Skin epidermis (tissue), 12 donors: ENCODE measurements around the gene CD68.
A peak's percentile ranks its signal among the peaks of the same experiment; 100 is the strongest.
"Not testable (repeated sequence)": the region's sequence is repeated elsewhere in the genome, so short reads cannot be mapped to it uniquely, and the experiment has no call there.

Experiments
- H3K27ac ChIP-seq, 21 experiments: fragments of 200-600 bp; sonication (generic) in 11 of 21; one replicate each; pipeline ENCODE4 v1.5.0; 2020; ENCODE audit warnings: mild to moderate bottlenecking in 3 of 21, inconsistent platforms in 2 of 21, moderate library complexity in 2 of 21
- H3K4me3 ChIP-seq, 7 experiments: fragments of 200-600 bp; sonication (generic) in 2 of 7; one replicate each; pipeline ENCODE4 v1.5.0; 2020; ENCODE audit warnings: inconsistent platforms in 2 of 7, mild to moderate bottlenecking in 2 of 7, moderate library complexity in 1 of 7

Gene CD68

DNA sequence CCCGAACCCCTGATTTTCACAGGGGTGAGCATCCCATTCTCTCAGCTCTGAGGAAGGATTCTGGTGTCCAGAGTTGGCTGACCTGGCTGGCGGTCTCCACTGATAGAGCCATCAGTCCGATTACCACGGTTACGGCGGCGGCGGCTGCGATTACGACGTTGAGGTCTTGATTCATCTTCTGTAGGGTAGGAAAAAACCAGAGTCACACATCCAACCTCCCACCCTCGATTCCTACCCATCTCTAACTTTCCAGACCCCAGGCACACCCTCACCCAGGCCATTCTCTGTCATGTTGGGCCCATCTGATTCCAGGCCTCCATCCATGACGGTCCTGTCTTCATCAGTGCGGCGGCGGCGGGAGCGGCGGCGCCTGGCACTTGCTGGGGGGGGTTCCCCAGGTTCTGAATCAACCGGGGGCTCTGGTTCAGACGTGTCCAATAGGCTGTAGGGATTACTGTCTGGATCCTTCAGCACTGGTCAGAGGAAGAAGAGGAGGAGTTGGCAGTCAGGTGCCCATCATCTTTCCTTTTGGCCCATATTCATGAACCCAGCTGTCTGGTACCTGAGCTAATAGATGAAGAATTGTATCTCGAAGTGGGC is 13.1 kb downstream of the CD68 start:
- no peak overlapping the region for H3K27ac ChIP-seq

DNA sequence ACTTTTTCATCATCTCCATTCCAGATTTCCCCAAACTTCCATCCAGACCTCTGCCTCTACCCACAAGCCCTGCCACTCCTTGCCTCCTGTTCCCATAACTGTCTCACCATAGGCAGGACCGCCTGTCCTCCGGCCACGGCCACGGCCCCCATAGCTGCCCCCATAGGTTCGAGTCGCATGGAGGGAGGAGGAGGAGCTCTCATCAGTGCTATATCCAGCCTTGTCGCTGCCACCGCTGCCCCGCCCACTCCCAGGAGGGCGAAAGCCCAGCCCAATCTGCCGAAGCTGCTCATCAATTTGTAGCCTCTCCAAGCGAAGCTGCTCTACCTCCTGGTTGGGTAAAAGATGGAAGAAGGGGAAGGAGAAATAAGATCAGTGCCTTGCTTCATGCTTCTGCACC is 13.9 kb downstream of the CD68 start:
- Histone ChIP-seq H3K4me3 (no peak overlapping the region), H3K27ac (no peak overlapping the region)

More for the DNA sequence above, 13.1 kb downstream of the CD68 start:
- no peak overlapping the region for H3K4me3 ChIP-seq

DNA sequence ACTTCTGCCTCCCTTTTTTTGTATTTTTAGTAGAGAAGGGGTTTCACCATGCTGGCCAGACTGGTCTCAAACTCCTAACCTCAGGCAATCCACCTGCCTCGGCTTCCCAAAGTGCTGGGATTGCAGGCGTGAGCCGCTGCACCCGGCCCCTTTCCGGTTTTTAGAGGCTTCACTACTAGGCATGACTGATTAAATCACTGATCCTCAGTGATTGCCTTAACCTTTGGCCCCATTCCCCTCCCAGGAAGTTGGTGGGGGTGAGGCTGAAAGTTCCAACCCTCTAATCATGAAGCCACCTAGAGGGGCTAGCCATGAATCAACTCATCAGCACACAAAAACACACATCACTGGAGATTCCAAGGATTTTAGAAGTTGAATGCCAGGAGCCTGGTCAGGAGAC is 18.1 kb downstream of the CD68 start:
- not testable (repeated sequence) for H3K4me3 ChIP-seq, H3K27ac ChIP-seq

DNA sequence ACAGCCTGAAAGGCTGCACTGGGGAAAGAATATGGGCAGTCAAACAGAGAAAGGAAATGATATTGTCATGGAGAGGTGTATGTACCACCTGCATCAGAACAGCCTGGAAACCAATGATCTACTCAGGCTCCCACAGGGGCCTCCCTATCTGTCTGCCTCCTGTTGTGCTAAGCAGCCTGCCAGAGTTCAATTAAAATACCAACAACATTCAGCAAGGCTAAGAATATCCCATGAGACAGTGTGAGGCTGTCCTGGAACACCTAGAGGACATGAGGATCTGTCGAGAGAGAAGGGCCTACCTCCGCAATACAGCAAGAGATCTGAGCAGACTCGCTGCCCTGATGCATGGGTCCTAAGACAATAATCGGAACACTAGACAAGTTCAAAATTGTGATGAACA is 26.8 kb downstream of the CD68 start:
- Histone ChIP-seq H3K4me3 (no peak overlapping the region), H3K27ac (peak overlapping the region in 1 of 21 experiments; percentile 42)

DNA sequence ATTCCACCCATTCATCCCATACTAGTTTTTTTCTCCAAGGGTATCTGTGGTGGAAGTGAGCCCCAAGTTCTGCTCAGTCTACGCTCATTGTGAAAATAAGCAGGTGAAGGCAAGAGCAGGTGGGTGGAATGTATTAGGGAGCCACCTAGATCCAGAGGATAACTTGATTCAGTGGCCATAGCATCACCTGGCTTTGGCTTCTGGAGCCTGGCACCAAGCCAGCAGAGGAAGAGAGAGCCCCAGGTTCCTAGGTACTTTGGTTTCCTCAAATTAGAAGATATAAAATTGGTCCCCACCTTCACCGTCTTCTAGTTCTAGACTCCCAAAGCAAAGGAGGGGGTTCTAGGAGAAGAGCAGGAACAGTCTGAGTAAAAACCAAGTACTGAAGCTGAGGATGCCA is 31.2 kb downstream of the CD68 start:
- no peak overlapping the region for H3K27ac ChIP-seq
- no peak overlapping the region for H3K4me3 ChIP-seq

DNA sequence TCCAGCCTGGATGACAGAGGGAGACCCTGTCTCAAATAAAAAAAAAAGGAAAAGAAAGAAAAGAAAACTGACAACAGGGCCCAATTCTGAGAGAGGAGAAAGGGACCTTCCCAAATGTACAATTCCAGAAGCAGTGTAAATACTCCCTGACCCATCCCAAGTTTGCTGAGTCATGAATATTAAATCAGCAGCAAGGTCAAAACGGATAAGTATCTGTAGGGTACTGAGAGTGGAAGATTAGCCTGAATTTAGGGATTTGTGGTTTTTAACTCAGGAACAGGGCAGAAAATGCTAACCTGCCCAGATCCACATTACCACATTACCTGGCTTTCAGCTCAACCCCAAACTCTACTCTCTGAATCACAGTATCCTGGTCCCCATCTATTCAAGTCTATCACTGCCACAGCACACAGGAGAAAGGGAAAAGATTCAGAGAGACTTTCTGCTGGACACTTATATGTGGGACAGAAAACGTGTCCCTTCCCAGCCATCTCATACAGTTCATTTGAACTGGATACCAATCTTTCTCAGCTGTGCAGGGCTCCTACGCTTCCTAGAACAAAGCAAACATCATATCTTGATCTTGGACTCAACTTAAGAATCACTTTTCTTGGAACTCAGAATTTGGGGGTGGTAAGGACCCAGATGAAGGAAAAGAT is 32.3 kb downstream of the CD68 start:
- Histone ChIP-seq H3K4me3 (no peak overlapping the region), H3K27ac (no peak overlapping the region)

DNA sequence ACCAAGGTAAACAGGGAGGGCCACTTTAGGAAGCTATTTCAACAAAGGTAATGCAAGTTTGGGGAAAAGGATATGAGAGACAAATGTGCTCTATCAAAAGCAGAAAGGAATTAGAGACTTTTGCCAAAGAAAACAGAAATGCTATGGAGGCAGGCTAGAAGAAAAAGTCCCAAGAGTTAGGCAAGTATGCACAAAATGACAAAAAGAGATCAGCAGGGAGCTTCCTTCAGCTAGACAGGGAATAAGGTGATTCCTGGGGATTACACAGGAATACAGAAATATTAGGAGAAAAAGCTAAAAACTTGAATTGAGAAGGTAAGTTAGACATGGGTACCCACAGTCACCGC is 32.8 kb downstream of the CD68 start:
- H3K4me3 ChIP-seq, result no peak overlapping the region
- peak overlapping the region in 1 of 21 experiments; percentile 3 for H3K27ac ChIP-seq

DNA sequence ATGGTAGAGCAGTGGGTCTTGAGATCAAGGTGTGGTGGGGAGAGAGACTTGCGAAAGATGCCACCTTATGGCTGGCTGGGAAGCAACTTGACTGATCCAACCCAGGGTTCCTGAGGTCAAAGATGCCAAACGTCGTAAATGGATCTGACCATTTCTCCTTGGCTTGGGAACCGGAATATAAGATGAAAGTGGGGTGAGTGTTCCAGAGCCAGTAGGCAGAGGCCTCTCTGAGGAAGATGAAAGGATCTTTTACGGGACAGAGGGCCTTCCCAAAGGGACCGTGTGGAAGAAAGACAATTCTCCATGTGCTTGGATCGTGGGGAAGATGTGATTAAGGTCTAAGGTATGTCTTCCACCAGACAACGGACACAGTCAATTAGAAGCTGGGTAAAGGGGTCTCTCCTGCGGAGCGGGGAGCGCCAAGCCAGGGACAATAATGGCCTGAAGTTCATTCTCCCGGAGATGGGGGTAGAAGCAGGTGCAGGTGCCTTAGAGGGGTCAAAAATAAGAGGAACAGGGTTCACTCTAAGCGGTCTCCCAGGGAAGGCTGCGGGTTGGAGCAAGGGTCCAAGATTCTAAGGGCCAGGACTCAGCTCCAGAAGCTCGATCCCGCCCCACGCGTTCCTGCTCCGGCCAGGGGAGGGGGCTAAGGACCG is 34.5 kb downstream of the CD68 start:
- peak overlapping the region; percentile 45 to 97 (median 89) for H3K27ac ChIP-seq

DNA sequence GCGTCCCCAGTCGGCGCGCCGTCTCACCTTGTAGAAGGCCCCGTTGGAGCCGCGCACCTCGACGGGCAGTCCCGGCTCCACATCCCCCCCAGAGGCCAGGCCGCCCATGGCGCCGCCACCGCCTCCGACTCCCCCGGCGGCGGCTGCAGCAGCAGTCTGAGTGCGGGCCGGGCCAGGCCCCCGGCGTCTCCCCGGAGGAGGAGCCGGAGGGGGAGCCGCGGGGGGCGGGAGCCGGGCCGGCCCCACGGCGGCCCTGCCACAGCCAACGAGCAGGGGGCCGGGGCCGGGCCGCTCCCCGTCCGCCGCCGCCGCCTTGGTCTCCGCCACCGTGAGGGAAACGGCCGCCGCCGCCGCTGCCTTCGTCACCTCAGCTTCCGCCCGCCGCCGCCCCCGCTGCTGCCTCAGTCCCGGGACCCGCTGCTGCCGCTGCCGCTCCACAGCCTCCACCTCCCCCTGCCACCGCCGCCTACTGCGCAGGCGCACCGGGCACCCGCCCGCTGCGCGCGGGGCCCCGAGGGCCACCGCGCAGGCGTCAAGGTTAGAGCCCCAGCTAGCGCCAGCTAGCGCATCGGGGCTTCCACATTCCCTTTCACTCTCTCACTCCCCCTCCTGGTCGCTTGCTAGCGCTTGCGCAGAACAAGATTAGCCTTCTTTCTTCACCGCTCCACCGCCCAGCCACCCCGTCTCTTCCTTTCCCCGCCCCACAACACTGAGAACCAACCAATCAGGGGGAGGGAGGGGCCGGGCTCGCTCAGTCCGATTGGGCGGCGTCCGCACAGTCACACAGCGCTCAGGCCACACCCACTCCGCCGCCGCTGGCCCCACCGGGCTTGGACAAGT is 35.2 kb downstream of the CD68 start, which contains the start of gene FXR2:
TSS of gene FXR2 (minus strand) at position 473 of the 840 bp plus-strand sequence. CDS start at position 108, 365 bp downstream.
- Histone ChIP-seq H3K27ac (peak within 1 kb of the TSS; percentile 45 to 97 (median 89)), H3K4me3 (peak within 1 kb of the TSS; percentile 74 to 91 (median 75))

More for the DNA sequence above, 34.5 kb downstream of the CD68 start:
- peak overlapping the region; percentile 74 to 91 (median 75) for H3K4me3 ChIP-seq

DNA sequence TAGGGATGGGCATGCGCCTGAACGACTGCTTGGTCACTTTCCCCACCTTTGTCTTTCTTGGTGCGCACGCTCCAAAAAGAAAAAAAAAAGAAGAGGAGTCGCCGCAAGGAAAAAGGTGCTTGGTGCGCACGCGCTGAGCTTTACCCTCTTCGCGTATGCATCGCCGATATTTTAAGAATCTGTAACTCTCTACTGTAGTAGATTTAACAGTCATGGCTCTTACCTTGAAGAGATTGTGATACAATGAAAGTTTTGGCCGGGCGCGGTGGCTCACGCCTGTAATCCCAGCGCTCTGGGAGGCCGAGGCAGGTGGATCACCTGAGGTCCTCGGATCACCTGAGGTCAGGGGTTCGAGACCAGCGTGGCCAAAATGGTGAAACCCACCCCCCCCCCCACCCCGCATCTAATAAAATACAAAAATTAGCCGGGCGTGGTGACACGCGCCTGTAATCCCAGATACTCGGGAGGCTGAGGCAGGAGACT is 35.9 kb downstream of the CD68 start:
- Histone ChIP-seq H3K4me3 (peak overlapping the region; percentile 36 to 91 (median 75)), H3K27ac (peak overlapping the region in 19 of 21 experiments; percentile 39 to 93 (median 76))

DNA sequence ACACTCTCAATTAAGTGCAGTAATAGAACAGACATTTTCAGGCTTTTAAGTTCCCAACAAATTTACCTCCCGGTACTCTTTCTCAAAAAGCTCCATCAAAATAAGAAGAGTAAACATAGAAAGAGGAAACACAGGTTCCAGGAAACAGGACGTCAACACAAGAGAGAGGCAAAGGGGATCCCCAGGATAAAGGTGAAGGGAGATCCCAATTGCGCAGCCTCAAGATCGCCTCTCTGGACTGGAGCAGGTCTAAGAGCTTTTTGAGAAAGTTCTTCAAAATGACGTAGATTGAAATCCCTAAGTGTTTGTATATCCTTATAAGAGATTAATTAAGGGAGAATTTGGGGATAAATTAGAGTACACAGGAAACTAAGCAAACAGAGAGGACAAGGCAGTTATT is 39.2 kb downstream of the CD68 start:
- Histone ChIP-seq H3K27ac (no peak overlapping the region), H3K4me3 (no peak overlapping the region)

DNA sequence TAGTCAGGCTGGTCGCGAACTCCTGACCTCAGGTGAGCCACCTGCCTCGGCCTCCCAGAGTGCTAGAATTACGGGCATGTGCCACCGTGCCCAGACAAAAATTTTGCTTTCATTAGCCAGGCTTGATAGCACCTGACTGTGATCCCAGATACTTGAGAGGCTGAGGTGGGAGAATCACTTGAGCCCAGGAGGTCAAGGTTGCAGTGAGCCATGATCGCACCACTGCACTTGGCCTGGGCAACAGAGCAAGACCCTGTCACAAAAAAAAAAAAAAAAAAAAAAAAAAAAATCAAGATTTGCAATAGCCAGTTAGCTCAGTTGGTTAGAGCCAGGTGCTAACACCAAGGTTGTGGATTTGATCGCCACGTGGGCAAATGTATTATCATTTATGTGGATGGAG is 41.4 kb downstream of the CD68 start:
- H3K27ac ChIP-seq, result no peak overlapping the region
- H3K4me3 ChIP-seq, result no peak overlapping the region

DNA sequence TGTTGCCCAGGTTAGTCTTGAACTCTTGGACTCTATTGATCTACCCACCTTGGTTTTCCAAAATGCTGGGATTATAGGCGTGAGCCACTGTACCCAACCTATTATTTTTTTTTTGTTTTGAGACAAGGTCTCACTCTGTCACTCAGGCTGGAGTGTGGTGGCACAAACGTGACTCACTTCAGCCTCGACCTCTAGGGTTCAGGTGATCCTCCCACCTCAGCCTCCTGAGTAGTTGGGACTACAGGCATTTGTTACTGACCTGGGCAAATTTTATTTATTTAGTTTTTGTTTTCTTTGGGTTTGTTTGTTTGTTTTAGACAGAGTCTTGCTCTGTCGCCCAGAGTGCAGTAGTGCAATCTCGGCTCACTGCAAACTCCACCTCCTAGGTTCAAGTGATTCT is 44.2 kb downstream of the CD68 start:
- no peak overlapping the region for H3K4me3 ChIP-seq
- H3K27ac ChIP-seq, result no peak overlapping the region

DNA sequence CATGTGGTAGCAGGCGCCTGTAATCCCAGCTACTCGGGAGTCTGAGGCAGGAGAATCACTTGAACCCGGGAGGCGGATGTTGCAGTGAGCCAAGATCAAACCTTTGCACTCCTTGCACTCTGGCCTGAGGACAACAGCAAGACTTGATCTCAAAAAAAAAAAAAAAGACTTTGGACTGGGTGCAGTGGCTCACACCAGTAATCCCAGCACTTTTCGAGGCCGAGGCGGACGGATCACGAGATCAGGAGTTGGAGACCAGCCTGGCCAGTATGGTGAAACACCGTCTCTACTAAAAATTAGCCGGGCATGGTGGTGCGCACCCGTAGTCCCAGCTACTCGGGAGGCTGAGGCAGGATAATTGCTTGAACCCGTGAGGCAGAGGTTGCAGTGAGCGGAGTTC is 46.3 kb downstream of the CD68 start:
- H3K4me3 ChIP-seq, H3K27ac ChIP-seq: not testable (repeated sequence)

DNA sequence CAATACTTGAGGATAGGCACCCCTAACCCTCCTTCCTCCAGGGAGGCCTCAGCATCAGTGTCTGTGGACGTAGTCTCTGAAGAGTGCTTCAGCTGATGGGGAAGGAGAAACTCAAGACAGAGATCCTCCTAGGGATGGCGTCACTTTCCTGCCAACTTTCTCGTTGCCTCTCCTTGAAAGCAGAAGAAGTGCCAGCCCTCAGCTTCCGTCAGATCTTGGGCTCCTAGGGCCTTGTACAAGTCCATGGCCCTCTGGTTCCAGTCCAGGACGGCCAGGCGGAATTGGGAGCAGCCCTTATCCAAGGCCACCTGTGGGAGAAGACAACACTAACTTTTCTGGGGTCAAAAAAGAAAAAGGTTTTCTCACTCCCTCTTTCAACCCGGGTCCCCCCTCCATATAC is 46.9 kb downstream of the CD68 start:
- H3K4me3 ChIP-seq, result peak overlapping the region in 1 of 7 experiments; percentile 79
- peak overlapping the region in 5 of 21 experiments; percentile 90 to 96 (median 91) for H3K27ac ChIP-seq

DNA sequence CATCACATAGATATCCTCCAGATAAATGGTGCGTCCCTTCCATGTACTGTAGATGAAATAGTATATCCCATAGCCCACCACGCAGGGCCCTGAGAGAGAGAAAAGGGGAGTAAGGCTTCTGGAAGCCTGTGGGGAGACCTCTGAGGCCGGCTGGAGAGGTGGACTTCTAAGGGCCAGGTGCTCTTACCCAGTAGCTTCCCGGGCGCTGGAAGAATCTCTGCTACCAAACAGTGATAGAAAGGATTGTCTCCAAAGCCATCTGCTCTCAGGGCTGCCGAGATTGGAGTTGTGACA is 47.5 kb downstream of the CD68 start:
- H3K27ac ChIP-seq, result peak overlapping the region in 18 of 21 experiments; percentile 68 to 98 (median 90)
- H3K4me3 ChIP-seq, result peak overlapping the region; percentile 45 to 79 (median 66)

DNA sequence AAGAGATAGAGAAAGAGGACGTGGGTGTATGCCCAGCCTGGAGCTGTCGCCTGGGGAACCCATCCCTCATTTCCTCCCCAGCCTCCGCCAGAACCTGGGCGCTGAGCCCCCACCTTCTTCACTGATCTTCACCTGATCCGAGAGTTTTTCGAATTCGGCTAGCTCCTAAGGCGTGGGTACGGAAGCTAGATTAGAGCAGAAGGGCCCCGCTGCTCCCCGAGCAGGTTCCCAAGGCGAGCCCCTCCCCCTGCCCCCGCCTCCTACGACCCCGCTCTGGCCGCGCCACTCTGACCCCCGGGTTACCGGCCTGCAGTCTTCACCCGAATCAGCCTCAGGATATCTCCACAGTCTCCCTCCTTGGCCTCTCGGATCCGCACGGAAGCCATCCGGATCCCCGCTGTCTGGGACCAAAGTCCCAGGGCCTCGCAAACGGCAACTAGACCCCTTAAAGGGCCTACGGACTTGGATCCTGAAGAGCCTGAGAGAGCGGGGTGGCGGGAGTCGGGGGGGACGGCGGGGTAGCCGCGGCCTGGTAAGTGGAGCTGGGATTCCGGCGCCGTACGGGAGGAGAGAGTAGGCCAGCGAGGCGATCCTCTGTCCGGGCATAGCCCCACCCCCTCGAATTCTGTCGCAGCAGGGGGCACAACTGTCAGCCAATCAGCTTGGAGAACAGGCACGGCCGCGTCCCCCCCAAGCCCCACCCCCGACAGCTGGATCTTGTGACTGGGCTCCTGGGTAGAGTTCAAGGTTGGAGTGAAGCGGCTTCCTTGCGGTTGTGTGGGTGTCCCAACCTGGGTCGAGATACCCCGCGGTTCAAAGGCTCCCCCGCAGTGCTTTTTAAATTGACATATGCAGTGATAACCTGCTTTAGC is 48.0 kb downstream of the CD68 start, which contains the start of gene SAT2:
TSS of gene SAT2 (minus strand) at position 572 of the 872 bp plus-strand sequence. CDS start at position 386, 186 bp downstream.
- peak within 1 kb of the TSS; percentile 37 to 98 (median 90) for H3K27ac ChIP-seq
- H3K4me3 ChIP-seq, result peak within 1 kb of the TSS; percentile 45 to 79 (median 66)

DNA sequence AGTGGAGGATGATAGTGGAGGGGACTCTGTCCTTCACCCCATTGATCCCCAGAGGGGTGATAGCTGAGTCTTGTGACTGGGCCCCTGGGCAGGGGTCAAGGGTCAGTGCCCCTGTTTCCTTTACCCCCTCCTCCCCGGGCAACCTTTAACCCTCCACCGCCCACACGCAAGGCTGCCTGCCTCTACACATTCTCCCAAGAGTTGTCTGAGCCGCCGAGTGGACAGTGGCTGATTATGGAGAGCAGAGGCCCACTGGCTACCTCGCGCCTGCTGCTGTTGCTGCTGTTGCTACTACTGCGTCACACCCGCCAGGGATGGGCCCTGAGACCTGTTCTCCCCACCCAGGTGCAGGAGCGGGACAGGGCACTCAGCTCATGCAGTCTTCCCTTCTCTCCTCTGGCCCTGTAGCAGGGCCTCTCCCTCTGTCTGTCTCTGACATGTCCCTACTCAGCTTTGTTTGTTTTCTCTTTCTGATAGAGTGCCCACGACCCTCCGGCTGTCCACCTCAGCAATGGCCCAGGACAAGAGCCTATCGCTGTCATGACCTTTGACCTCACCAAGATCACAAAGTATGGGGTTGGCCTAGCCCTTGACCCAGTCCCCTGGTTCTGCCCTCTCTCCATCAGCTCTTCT is 50.6 kb downstream of the CD68 start, which contains the start of gene SHBG:
TSS of gene SHBG (plus strand) at position 197 of the 633 bp plus-strand sequence. CDS start at position 235, 38 bp downstream.
- Histone ChIP-seq H3K4me3 (no peak within 1 kb of the TSS), H3K27ac (no peak within 1 kb of the TSS)
